Measurements from ENCODE around the gene NTNG1.

NTNG1 gene

GRCh38 chr1:107474877-107475612 is 334.2 kb downstream of the NTNG1 start:
- no peak overlapping the region for H3K4me3 ChIP-seq (ENCODE audit: low read depth, low read length)
- no peak for TF ChIP-seq CTCF (IDR thresholded peaks at IDR 0.05; ENCODE audit: low read depth, low read length, missing control alignments)
- no peak for DNase-seq (ENCODE audit: low read depth)

- DNase-seq (ENCODE audit: low read depth), result no peak
- TF ChIP-seq CTCF (IDR thresholded peaks at IDR 0.05; ENCODE audit: low read depth, low read length, missing control alignments), result peak; percentile 61
- H3K4me3 ChIP-seq (ENCODE audit: low read depth, low read length), result no peak overlapping the region
Observed at GRCh38 chr1:107477233-107477632, 336.4 kb downstream of the NTNG1 start.

GRCh38 chr1:107479865-107480350 is 339.1 kb downstream of the NTNG1 start:
- TF ChIP-seq CTCF (IDR thresholded peaks at IDR 0.05; ENCODE audit: low read depth, low read length, missing control alignments), result no peak
- no peak overlapping the region for H3K4me3 ChIP-seq (ENCODE audit: low read depth, low read length)
- DNase-seq (ENCODE audit: low read depth), result no peak

GRCh38 chr1:107480548-107481415 is 339.9 kb downstream of the NTNG1 start:
- no peak overlapping the region for H3K4me3 ChIP-seq (ENCODE audit: low read depth, low read length)
- DNase-seq (ENCODE audit: low read depth), result no peak
- TF ChIP-seq CTCF (IDR thresholded peaks at IDR 0.05; ENCODE audit: low read depth, low read length, missing control alignments), result peak; percentile 31

GRCh38 chr1:107481756-107482384 is 341.0 kb downstream of the NTNG1 start:
- no peak for TF ChIP-seq CTCF (IDR thresholded peaks at IDR 0.05; ENCODE audit: low read depth, low read length, missing control alignments)
- no peak overlapping the region for H3K4me3 ChIP-seq (ENCODE audit: low read depth, low read length)
- DNase-seq (ENCODE audit: low read depth), result no peak

GRCh38 chr1:107483949-107484348 is 343.1 kb downstream of the NTNG1 start:
- no peak overlapping the region for H3K4me3 ChIP-seq (ENCODE audit: low read depth, low read length)
- TF ChIP-seq CTCF (IDR thresholded peaks at IDR 0.05; ENCODE audit: low read depth, low read length, missing control alignments), result no peak
- DNase-seq (ENCODE audit: low read depth), result no peak

Data from GM12864 (cell line).